PC-9 (cell line): ENCODE results near the gene TMEM51. TPM values are rescaled to one million over a fixed set of nuclear protein-coding genes. Genes with fewer than 3 reads are reported as not detected.

Experiments
- BruUV-seq: library from RNA; stranded (reverse); fragments of 400-500 nt; replicated peaks from 2 replicates; lab custom pipeline; 2021; lab: Mats Ljungman, UMichigan
- CTCF ChIA-PET: fragments of 300-600 bp; sonication (Branson Sonifier 250); formaldehyde crosslinking; loops from one replicate; lab custom pipeline; 2022; ENCODE audit warnings: antibody characterized with exemption; lab: Charles Lee
- POLR2A ChIA-PET: fragments of 300-600 bp; sonication (Branson Sonifier 250); formaldehyde crosslinking; loops from one replicate; lab custom pipeline; 2022; ENCODE audit warnings: antibody characterized with exemption; ENCODE audit not compliant: unreplicated experiment; lab: Charles Lee
- DNase-seq, 2 experiments: peaks; one replicate each; pipeline versions ENCODE4 v3.0.0 to v3.0.0-alpha.2; 2015 to 2022; ENCODE audit warnings: mixed read lengths in 1 of 2
- H2AFZ ChIP-seq: fragments of 200-600 bp; sonication (generic); 2 replicates; pipeline ENCODE4 v1.8.1; 2017; ENCODE audit warnings: antibody characterized with exemption
- H3F3A ChIP-seq: fragments of 200-600 bp; sonication (generic); 2 replicates; pipeline ENCODE4 v1.8.1; 2017; ENCODE audit warnings: antibody characterized with exemption, mild to moderate bottlenecking, low read depth; ENCODE audit not compliant: insufficient read depth
- H3K27ac ChIP-seq: fragments of 200-600 bp; sonication (generic); 2 replicates; pipeline ENCODE4 v1.6.1; 2016; ENCODE audit warnings: mixed run types
- H3K27me3 ChIP-seq: fragments of 200-600 bp; sonication (generic); 2 replicates; pipeline ENCODE4 v1.6.1; 2016; ENCODE audit warnings: low read depth, mixed run types; ENCODE audit not compliant: insufficient read depth
- H3K36me3 ChIP-seq: fragments of 200-600 bp; sonication (generic); 2 replicates; pipeline ENCODE4 v1.6.1; 2016; ENCODE audit warnings: low read depth, mixed run types
- H3K4me1 ChIP-seq: fragments of 200-600 bp; sonication (generic); replicated peaks from 2 replicates; pipeline ENCODE4 v1.6.1; 2016; ENCODE audit warnings: mixed run types; ENCODE audit not compliant: insufficient read depth
- H3K4me2 ChIP-seq: fragments of 200-600 bp; sonication (generic); 2 replicates; pipeline ENCODE4 v1.6.1; 2017; ENCODE audit warnings: mixed run types
- H3K4me3 ChIP-seq: fragments of 200-600 bp; sonication (generic); 2 replicates; pipeline ENCODE4 v1.6.1; 2016; ENCODE audit warnings: mixed run types
- H3K79me2 ChIP-seq: fragments of 200-600 bp; sonication (generic); 2 replicates; pipeline ENCODE4 v1.6.1; 2017; ENCODE audit warnings: low read depth, mixed run types
- H3K9me2 ChIP-seq: fragments of 200-600 bp; sonication (generic); 2 replicates; pipeline ENCODE4 v1.8.1; 2017; ENCODE audit warnings: mild to moderate bottlenecking; ENCODE audit not compliant: insufficient read depth
- H3K9me3 ChIP-seq: fragments of 200-600 bp; sonication (generic); 2 replicates; pipeline ENCODE4 v1.8.1; 2016; ENCODE audit warnings: low read depth; ENCODE audit not compliant: insufficient read depth
- H4K20me1 ChIP-seq: fragments of 200-600 bp; sonication (generic); 2 replicates; pipeline ENCODE4 v1.8.1; 2017; ENCODE audit not compliant: insufficient read depth
- CTCF ChIP-seq: fragments of 200-600 bp; sonication (generic); conservative IDR thresholded peaks from 2 replicates; pipeline ENCODE4 v1.6.1; 2017; ENCODE audit warnings: mixed run types, antibody characterized with exemption, mild to moderate bottlenecking, moderate library complexity
- EZH2 ChIP-seq: fragments of 200-600 bp; sonication (generic); IDR thresholded peaks from 2 replicates; pipeline ENCODE4 v1.8.0; 2017; ENCODE audit warnings: antibody characterized with exemption, low read depth
- intact Hi-C: fragments of 100-400 bp; cut with micrococcal nuclease; formaldehyde crosslinking; loops from one replicate; pipeline ENCODE4 v1.10.0; 2022; ENCODE audit not compliant: unreplicated experiment
- total RNA-seq: library from RNA; stranded (reverse); gene quantifications from 2 replicates; pipeline ENCODE4 v1.2.3, GENCODE V29; 2021

Gene TMEM51
- total RNA-seq, 1 experiment from 2014 or later = 11.7 TPM

DNA sequence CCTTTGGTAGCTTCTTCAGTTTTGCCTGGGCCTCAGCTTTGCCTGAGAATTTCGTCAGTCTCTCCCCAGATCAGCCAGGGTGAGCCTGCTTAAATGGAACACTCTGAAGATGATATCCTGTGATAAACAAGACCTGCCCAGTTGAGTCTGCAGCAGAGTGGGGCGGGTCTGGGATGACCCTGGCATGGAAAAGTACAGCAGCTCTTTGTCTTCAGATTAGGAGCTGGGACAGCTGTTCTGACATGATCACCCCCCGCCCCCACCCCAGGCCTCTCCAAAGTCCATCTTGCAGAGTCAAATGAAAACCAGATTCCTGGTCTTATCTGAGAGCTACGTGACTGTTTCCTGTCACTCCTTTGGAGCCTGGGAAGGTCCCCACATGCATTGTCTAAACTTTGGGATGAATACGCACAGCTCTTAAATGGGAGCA, 2.2 kb upstream of the TMEM51 start:
- no peaks in the 10 kb centered on the region for H3K9me3 ChIP-seq
- no peak overlapping the region for H3K27ac ChIP-seq
- no peaks in the 10 kb centered on the region for H3F3A ChIP-seq
- no peaks in the 10 kb centered on the region for H4K20me1 ChIP-seq
- DNase-seq = no peak
- H3K4me2 ChIP-seq = peak overlapping the region; percentile 88
- H3K79me2 ChIP-seq = peaks cover 12% of the 10 kb centered on the region
- no peak for TF ChIP-seq CTCF
- no peak for TF ChIP-seq EZH2
- BruUV-seq = no TSS peak
- H3K27me3 ChIP-seq = no peaks in the 10 kb centered on the region
- no peaks in the 10 kb centered on the region for H3K4me1 ChIP-seq
- H3K36me3 ChIP-seq = no peaks in the 10 kb centered on the region
- H3K4me3 ChIP-seq = no peak overlapping the region
- CTCF ChIA-PET = interaction anchor here (0.6 to 1.2 kb wide), 4 partner anchors 9 to 875 kb away, joined by 3 to 9 read pairs (median 3); no protein-coding TSS in a partner anchor
- no peak overlapping the region for H2AFZ ChIP-seq
- POLR2A ChIA-PET = interaction anchor here (0.7 kb wide), 1 partner anchor 27 kb away, joined by 24 read pairs; no protein-coding TSS in a partner anchor
- intact Hi-C loops = loop anchor here (5.0 to 10.0 kb wide), 2 partner anchors 266 to 373 kb away; partner anchors contain the start of genes CASP9 and DNAJC16
- no peaks in the 10 kb centered on the region for H3K9me2 ChIP-seq

- Histone ChIP-seq H3K9me2 (no peaks in the 10 kb centered on the region), H3K36me3 (no peaks in the 10 kb centered on the region), H3K27ac (no peak overlapping the region), H3K4me2 (peak overlapping the region; percentile 88), H3K27me3 (no peaks in the 10 kb centered on the region), H3K4me3 (peak overlapping the region; percentile 68), H4K20me1 (no peaks in the 10 kb centered on the region), H3F3A (no peaks in the 10 kb centered on the region), H3K9me3 (no peaks in the 10 kb centered on the region), H3K4me1 (no peaks in the 10 kb centered on the region), H2AFZ (peak overlapping the region; percentile 82; the same call in 1 of the 2 replicates), H3K79me2 (peaks cover 12% of the 10 kb centered on the region)
- DNase-seq = no peak
- intact Hi-C loops = loop anchor here (1.0 to 10.0 kb wide), 5 partner anchors 24 to 373 kb away; partner anchors contain the start of genes CASP9 and DNAJC16
- POLR2A ChIA-PET = interaction anchor here (0.6 to 0.7 kb wide), 2 partner anchors 9 to 27 kb away, joined by 10 to 24 read pairs; no protein-coding TSS in a partner anchor
- CTCF ChIA-PET = interaction anchor here (0.6 kb wide), 2 partner anchors 69 to 874 kb away, joined by 9 to 10 read pairs; no protein-coding TSS in a partner anchor
- TF ChIP-seq CTCF = no peak
- no peak for TF ChIP-seq EZH2
- no TSS peak for BruUV-seq
Observed at GRCh38 chr1:15151871-15152270, 1.7 kb upstream of the TMEM51 start.

DNA sequence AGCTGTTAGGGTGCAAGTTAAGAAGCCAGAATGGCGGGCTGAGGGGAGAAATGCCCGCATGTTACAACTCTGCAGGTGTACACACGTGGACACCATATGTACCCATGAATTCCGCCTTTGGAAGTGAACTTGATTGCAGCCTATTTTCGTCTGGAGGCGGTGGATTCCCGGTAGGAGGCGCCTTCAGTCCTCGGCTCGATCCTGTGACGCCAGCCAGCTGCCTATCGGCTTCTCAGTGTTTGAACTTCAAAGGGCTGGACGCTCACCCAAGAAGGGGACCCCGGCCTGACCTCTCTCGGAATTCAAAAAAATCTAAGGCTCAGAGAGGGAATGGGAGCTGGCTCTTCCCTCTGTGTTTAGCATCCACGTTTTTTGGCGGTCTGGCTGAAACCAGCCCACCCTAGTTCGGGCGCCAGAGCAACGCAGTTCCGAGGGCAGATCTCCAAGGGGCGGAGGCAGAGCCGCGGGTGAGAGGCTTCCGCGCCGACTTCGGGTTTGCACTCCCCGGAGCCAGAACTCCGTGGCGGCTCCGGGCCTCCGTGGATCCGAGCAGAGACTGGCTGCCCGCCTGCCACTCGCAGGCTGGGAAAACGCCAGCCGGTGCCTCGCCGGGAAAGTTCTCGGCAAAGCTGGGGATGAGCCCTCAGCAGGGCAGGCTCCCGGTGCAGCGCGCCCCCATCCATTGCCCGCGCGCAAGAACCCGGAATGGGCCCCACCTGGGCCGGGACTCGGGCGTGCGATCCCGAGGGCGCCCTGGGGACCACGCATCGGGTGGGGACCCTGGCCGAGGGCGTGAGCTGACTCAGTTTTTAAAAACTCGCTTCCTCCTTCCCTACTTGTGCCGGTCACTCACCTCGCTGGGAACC, 996 bp upstream of the TMEM51 start:
- H3K9me3 ChIP-seq = no peaks in the 10 kb centered on the region
- peak overlapping the region; percentile 77 for H3K27ac ChIP-seq
- POLR2A ChIA-PET = interaction anchor here (0.6 to 0.7 kb wide), 3 partner anchors 10 to 54 kb away, joined by 3 to 10 read pairs (median 6); no protein-coding TSS in a partner anchor
- H3K27me3 ChIP-seq = no peaks in the 10 kb centered on the region
- H3K9me2 ChIP-seq = no peaks in the 10 kb centered on the region
- no peaks in the 10 kb centered on the region for H3F3A ChIP-seq
- peak overlapping the region; percentile 82 for H2AFZ ChIP-seq
- H3K4me1 ChIP-seq = 0 out of 2 replicates have a peak, but pooled peaks cover under 1% of the 10 kb centered on the region
- peak; percentile 73 to 80 for DNase-seq
- peaks cover 19% of the 10 kb centered on the region for H3K79me2 ChIP-seq
- TF ChIP-seq EZH2 (no peak), CTCF (peak; percentile 61)
- peak overlapping the region; percentile 88 for H3K4me2 ChIP-seq
- no peaks in the 10 kb centered on the region for H4K20me1 ChIP-seq
- CTCF ChIA-PET = interaction anchor here (0.6 to 1.2 kb wide), 4 partner anchors 19 to 119 kb away, joined by 3 to 10 read pairs (median 4); no protein-coding TSS in a partner anchor
- H3K36me3 ChIP-seq = no peaks in the 10 kb centered on the region
- BruUV-seq = TSS peak; percentile 22
- H3K4me3 ChIP-seq = peak overlapping the region; percentile 68
- intact Hi-C loops = loop anchor here (1.0 to 10.0 kb wide), 7 partner anchors 24 to 372 kb away; partner anchors contain the start of genes CASP9 and DNAJC16
